ENCODE results near the gene DGKH.

The DGKH gene

DNA sequence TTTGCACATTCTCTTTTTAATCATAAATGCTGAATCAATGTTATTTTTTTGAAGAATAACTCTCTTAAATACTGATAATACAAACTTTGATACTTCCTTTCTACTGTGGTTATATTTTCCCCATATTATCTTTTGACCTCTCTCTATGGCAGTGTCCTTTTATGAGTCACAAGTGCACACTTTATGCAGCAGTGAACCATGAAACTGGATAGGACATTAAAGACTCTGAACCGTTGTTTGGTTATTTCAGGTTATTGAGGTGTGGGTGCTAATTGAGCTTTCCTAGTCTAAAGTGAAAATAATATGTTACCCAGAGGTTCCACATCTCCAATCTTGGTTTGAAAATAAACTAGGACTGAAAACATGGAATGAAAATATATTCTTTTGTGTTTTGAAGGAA, 71.4 kb downstream of the DGKH start:
- peaks cover 2% of the 10 kb centered on the region in 2 donors for H3K4me1 ChIP-seq (ENCODE audit: control insufficient read depth in 2 of 2, insufficient read depth in 1 of 2, low read depth in 1 of 2, low read length in 2 of 2)
- H2BK5ac ChIP-seq (ENCODE audit: low read length), result no peak overlapping the region
- H3K79me1 ChIP-seq (ENCODE audit: low read depth, low read length), result no peaks in the 10 kb centered on the region
- H3K18ac ChIP-seq (ENCODE audit: low read length), result no peak overlapping the region
- no peak overlapping the region for H3K27ac ChIP-seq (replicated peaks; ENCODE audit: low read length)
- H3K36me3 ChIP-seq (replicated peaks in 1 of 2; ENCODE audit: control insufficient read depth in 2 of 2, insufficient read depth in 2 of 2, low read length in 2 of 2), result no peaks in the 10 kb centered on the region
- H2AFZ ChIP-seq (ENCODE audit: low read length), result no peak overlapping the region
- H3K23ac ChIP-seq (ENCODE audit: low read depth, low read length, poor library complexity), result no peak overlapping the region
- H2BK15ac ChIP-seq (ENCODE audit: low read length), result no peak overlapping the region
- H3K4ac ChIP-seq (ENCODE audit: low read length), result no peak overlapping the region
- DNase-seq (ENCODE audit: low spot score), result no peak
- no peak overlapping the region for H3K4me3 ChIP-seq (ENCODE audit: low read length in 2 of 2)
- no CpG with 5 or more reads among the region's 1 CpG for WGBS, 2 donors (ENCODE audit: extremely low coverage in 2 of 2, insufficient read length in 2 of 2, insufficient replicate concordance in 1 of 2)
- H3K9me3 ChIP-seq (replicated peaks in 1 of 2; ENCODE audit: control insufficient read depth in 2 of 2, insufficient read depth in 1 of 2, low read depth in 1 of 2, low read length in 2 of 2), result peaks cover 2 to 4% of the 10 kb centered on the region in 2 donors
- no peak overlapping the region for H4K8ac ChIP-seq (ENCODE audit: low read depth, low read length)
- H2BK12ac ChIP-seq (ENCODE audit: low read length), result no peak overlapping the region
- H4K91ac ChIP-seq (ENCODE audit: low read depth, low read length, poor library complexity), result no peak overlapping the region
- no peak overlapping the region for H2BK120ac ChIP-seq (ENCODE audit: low read depth, low read length)
- H3K4me2 ChIP-seq (ENCODE audit: insufficient read depth, low read length, poor library complexity, severe bottlenecking), result no peak overlapping the region
- H3K14ac ChIP-seq (ENCODE audit: low read length), result no peak overlapping the region
- no peak overlapping the region for H2AK5ac ChIP-seq (ENCODE audit: low read depth, low read length)
- H3K27me3 ChIP-seq (ENCODE audit: control insufficient read depth in 3 of 3, insufficient read depth in 3 of 3, low read depth in 1 of 3, low read length in 3 of 3), result no peaks in the 10 kb centered on the region
- no peak overlapping the region for H3K9ac ChIP-seq (ENCODE audit: low read depth, low read length, poor library complexity)

DNA sequence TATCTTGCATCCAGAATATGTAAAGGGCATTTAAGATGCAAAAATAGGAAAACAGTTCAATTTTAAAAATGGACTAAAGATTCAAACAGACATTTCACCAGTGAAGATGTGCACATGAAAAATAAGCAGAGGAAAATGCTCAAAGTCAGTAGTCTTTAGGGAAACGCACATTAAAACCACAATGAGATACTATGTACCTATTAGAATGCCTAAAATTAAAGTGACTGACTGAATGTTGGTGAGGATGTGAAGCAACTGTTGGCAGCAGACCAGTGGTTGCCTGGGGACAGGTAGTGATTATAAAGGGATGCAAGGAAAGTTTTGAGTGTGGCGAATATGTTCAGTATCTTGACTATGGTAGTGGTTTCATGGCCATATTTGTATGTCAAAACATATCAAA, 75.2 kb downstream of the DGKH start:
- Histone ChIP-seq H3K14ac (ENCODE audit: low read length) (no peak overlapping the region), H3K4me2 (ENCODE audit: insufficient read depth, low read length, poor library complexity, severe bottlenecking) (no peak overlapping the region), H4K91ac (ENCODE audit: low read depth, low read length, poor library complexity) (no peak overlapping the region), H2AFZ (ENCODE audit: low read length) (no peak overlapping the region), H3K9me3 (replicated peaks in 1 of 2; ENCODE audit: control insufficient read depth in 2 of 2, insufficient read depth in 1 of 2, low read depth in 1 of 2, low read length in 2 of 2) (peaks cover 2 to 4% of the 10 kb centered on the region in 2 donors), H3K36me3 (replicated peaks in 1 of 2; ENCODE audit: control insufficient read depth in 2 of 2, insufficient read depth in 2 of 2, low read length in 2 of 2) (peaks cover 0 to 14% of the 10 kb centered on the region in 2 donors), H2BK15ac (ENCODE audit: low read length) (no peak overlapping the region), H2BK12ac (ENCODE audit: low read length) (no peak overlapping the region), H2AK5ac (ENCODE audit: low read depth, low read length) (no peak overlapping the region), H2BK5ac (ENCODE audit: low read length) (no peak overlapping the region), H3K79me1 (ENCODE audit: low read depth, low read length) (no peaks in the 10 kb centered on the region), H3K4me3 (ENCODE audit: low read length in 2 of 2) (no peak overlapping the region), H3K18ac (ENCODE audit: low read length) (no peak overlapping the region), H2BK120ac (ENCODE audit: low read depth, low read length) (no peak overlapping the region), H3K27ac (replicated peaks; ENCODE audit: low read length) (no peak overlapping the region), H4K8ac (ENCODE audit: low read depth, low read length) (no peak overlapping the region), H3K9ac (ENCODE audit: low read depth, low read length, poor library complexity) (no peak overlapping the region), H3K4me1 (ENCODE audit: control insufficient read depth in 2 of 2, insufficient read depth in 1 of 2, low read depth in 1 of 2, low read length in 2 of 2) (peaks cover 2 to 3% of the 10 kb centered on the region in 2 donors), H3K23ac (ENCODE audit: low read depth, low read length, poor library complexity) (no peak overlapping the region), H3K4ac (ENCODE audit: low read length) (no peak overlapping the region), H3K27me3 (ENCODE audit: control insufficient read depth in 3 of 3, insufficient read depth in 3 of 3, low read depth in 1 of 3, low read length in 3 of 3) (no peaks in the 10 kb centered on the region)
- DNase-seq (ENCODE audit: low spot score), result no peak
- WGBS, 2 donors (ENCODE audit: extremely low coverage in 2 of 2, insufficient read length in 2 of 2, insufficient replicate concordance in 1 of 2), result no CpG with 5 or more reads among the region's 2 CpGs

DNA sequence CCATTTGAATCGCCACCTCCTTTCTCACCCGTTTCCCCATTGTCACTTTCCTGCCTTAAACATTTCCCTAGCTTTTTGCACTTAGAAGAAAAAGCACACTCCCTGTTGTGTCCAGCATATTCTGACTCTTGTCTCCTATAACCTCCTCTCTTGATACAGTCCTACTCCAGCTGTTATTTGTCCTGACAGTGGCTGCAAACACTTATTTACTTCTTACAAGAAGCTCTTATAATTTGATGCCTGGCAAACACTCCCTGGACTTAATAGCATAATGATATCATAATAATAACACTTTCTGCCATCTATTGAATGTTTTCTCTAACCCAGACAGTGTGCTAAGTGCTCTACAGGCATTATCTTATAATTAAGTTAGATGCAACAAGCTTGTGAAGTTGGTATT, 76.6 kb downstream of the DGKH start:
- no peak overlapping the region for H2BK15ac ChIP-seq (ENCODE audit: low read length)
- no peak overlapping the region for H3K23ac ChIP-seq (ENCODE audit: low read depth, low read length, poor library complexity)
- H3K14ac ChIP-seq (ENCODE audit: low read length), result no peak overlapping the region
- H3K18ac ChIP-seq (ENCODE audit: low read length), result no peak overlapping the region
- WGBS, 2 donors (ENCODE audit: extremely low coverage in 2 of 2, insufficient read length in 2 of 2, insufficient replicate concordance in 1 of 2), result no CpG with 5 or more reads among the region's 2 CpGs
- H4K91ac ChIP-seq (ENCODE audit: low read depth, low read length, poor library complexity), result no peak overlapping the region
- H3K79me1 ChIP-seq (ENCODE audit: low read depth, low read length), result no peaks in the 10 kb centered on the region
- peaks cover 0 to 3% of the 10 kb centered on the region in 2 donors for H3K4me1 ChIP-seq (ENCODE audit: control insufficient read depth in 2 of 2, insufficient read depth in 1 of 2, low read depth in 1 of 2, low read length in 2 of 2)
- DNase-seq (ENCODE audit: low spot score), result no peak
- no peak overlapping the region for H2BK120ac ChIP-seq (ENCODE audit: low read depth, low read length)
- H3K27me3 ChIP-seq (ENCODE audit: control insufficient read depth in 3 of 3, insufficient read depth in 3 of 3, low read depth in 1 of 3, low read length in 3 of 3), result no peaks in the 10 kb centered on the region
- H3K4ac ChIP-seq (ENCODE audit: low read length), result no peak overlapping the region
- H2BK12ac ChIP-seq (ENCODE audit: low read length), result no peak overlapping the region
- H3K4me3 ChIP-seq (ENCODE audit: low read length in 2 of 2), result no peak overlapping the region
- no peak overlapping the region for H2AK5ac ChIP-seq (ENCODE audit: low read depth, low read length)
- peaks cover 2 to 4% of the 10 kb centered on the region in 2 donors for H3K9me3 ChIP-seq (replicated peaks in 1 of 2; ENCODE audit: control insufficient read depth in 2 of 2, insufficient read depth in 1 of 2, low read depth in 1 of 2, low read length in 2 of 2)
- no peak overlapping the region for H2BK5ac ChIP-seq (ENCODE audit: low read length)
- no peak overlapping the region for H3K9ac ChIP-seq (ENCODE audit: low read depth, low read length, poor library complexity)
- H3K36me3 ChIP-seq (replicated peaks in 1 of 2; ENCODE audit: control insufficient read depth in 2 of 2, insufficient read depth in 2 of 2, low read length in 2 of 2), result peaks cover 2 to 28% of the 10 kb centered on the region in 2 donors
- H4K8ac ChIP-seq (ENCODE audit: low read depth, low read length), result no peak overlapping the region
- H2AFZ ChIP-seq (ENCODE audit: low read length), result no peak overlapping the region
- H3K27ac ChIP-seq (replicated peaks; ENCODE audit: low read length), result no peak overlapping the region
- no peak overlapping the region for H3K4me2 ChIP-seq (ENCODE audit: insufficient read depth, low read length, poor library complexity, severe bottlenecking)

DNA sequence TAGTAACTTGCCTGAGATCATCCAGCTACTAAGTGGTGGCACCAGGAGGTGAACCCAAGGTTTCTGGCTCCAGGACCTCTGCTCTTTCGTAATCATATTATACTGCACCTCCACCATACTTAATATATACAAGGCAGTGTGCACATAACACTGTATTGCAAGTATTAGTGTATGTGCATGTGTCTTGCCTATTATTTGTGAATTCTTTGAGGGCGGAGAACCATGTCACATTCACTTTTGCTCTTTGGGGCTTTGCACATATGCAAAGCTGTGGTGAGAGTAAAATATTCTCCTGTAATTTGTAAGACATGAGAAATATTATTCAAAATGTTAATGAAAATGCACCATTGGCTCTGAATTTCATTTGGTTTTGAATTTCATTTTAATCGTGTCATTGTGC, 78.6 kb downstream of the DGKH start:
- no peak overlapping the region for H4K8ac ChIP-seq (ENCODE audit: low read depth, low read length)
- no peak overlapping the region for H3K23ac ChIP-seq (ENCODE audit: low read depth, low read length, poor library complexity)
- H3K4me1 ChIP-seq (ENCODE audit: control insufficient read depth in 2 of 2, insufficient read depth in 1 of 2, low read depth in 1 of 2, low read length in 2 of 2), result peaks cover 0 to 3% of the 10 kb centered on the region in 2 donors
- H3K27me3 ChIP-seq (ENCODE audit: control insufficient read depth in 3 of 3, insufficient read depth in 3 of 3, low read depth in 1 of 3, low read length in 3 of 3), result no peaks in the 10 kb centered on the region
- H2AFZ ChIP-seq (ENCODE audit: low read length), result no peak overlapping the region
- no peak overlapping the region for H3K9ac ChIP-seq (ENCODE audit: low read depth, low read length, poor library complexity)
- no peak overlapping the region for H2BK5ac ChIP-seq (ENCODE audit: low read length)
- no peak overlapping the region for H2BK120ac ChIP-seq (ENCODE audit: low read depth, low read length)
- H3K4ac ChIP-seq (ENCODE audit: low read length), result no peak overlapping the region
- no peak overlapping the region for H3K4me2 ChIP-seq (ENCODE audit: insufficient read depth, low read length, poor library complexity, severe bottlenecking)
- no peak overlapping the region for H2BK15ac ChIP-seq (ENCODE audit: low read length)
- H3K36me3 ChIP-seq (replicated peaks in 1 of 2; ENCODE audit: control insufficient read depth in 2 of 2, insufficient read depth in 2 of 2, low read length in 2 of 2), result peaks cover 6 to 44% of the 10 kb centered on the region in 2 donors
- no peak overlapping the region for H3K18ac ChIP-seq (ENCODE audit: low read length)
- no peak overlapping the region for H3K14ac ChIP-seq (ENCODE audit: low read length)
- H3K79me1 ChIP-seq (ENCODE audit: low read depth, low read length), result no peaks in the 10 kb centered on the region
- no peak overlapping the region for H3K27ac ChIP-seq (replicated peaks; ENCODE audit: low read length)
- no peak overlapping the region for H4K91ac ChIP-seq (ENCODE audit: low read depth, low read length, poor library complexity)
- no peak overlapping the region for H2AK5ac ChIP-seq (ENCODE audit: low read depth, low read length)
- no peak for DNase-seq (ENCODE audit: low spot score)
- no peak overlapping the region for H3K4me3 ChIP-seq (ENCODE audit: low read length in 2 of 2)
- no peaks in the 10 kb centered on the region for H3K9me3 ChIP-seq (replicated peaks in 1 of 2; ENCODE audit: control insufficient read depth in 2 of 2, insufficient read depth in 1 of 2, low read depth in 1 of 2, low read length in 2 of 2)
- WGBS, 2 donors (ENCODE audit: extremely low coverage in 2 of 2, insufficient read length in 2 of 2, insufficient replicate concordance in 1 of 2), result no CpG with 5 or more reads among the region's 3 CpGs
- H2BK12ac ChIP-seq (ENCODE audit: low read length), result no peak overlapping the region

Data from neuronal stem cell (in vitro differentiated cells).